Effector CD8-positive, alpha-beta T cell (primary cell): Measurements from ENCODE around the gene DLG4.

ENCODE experiments used
- DNase-seq: peaks from one replicate; lab custom pipeline; 2025; lab: John Stamatoyannopoulos, UW
- total RNA-seq, 4 experiments: gene quantifications; one replicate each; lab custom pipeline; 2026; lab: John Stamatoyannopoulos, UW

Gene DLG4
- 8.2 to 14.6 (median 11.2) reads per million in 4 experiments for total RNA-seq

DNA sequence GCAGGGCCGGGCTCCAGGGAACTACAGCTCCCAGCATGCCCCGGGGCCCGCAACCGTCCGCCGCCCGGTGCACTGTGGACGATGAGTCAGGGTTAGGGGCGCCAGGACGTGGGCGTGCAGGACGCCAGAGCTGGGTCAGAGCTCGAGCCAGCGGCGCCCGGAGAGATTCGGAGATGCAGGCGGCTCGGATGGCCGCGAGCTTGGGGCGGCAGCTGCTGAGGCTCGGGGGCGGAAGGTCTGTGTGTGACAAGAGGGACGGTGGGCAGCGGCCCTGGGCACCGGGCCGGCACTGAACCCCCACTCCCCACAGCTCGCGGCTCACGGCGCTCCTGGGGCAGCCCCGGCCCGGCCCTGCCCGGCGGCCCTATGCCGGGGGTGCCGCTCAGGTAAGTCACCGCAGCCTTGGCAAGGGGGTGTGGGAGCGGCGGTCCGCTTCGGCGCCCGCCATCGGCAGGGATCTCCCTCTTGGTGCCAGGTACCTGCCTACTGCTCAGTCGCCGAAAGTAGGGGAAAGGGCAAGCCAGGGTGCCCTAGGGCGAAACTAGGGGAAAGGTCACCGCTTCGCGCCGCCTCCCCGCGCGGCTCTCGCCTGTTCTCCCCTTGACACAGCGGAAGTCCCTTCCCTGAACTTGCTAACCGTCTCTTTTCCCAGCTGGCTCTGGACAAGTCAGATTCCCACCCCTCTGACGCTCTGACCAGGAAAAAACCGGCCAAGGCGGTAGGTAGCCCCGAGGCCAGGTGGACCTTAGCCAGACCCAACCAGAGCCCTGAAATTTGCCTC lies at the start of gene DLG4, which contains the start of gene ACADVL:
DLG4 (minus strand) TSS at position 25 of the 781 bp plus-strand sequence.
ACADVL (plus strand) TSS at position 127 of the 781 bp plus-strand sequence; CDS start at position 174, 47 bp downstream.
- peak; percentile 61 for DNase-seq

- DNase-seq, result no peak
These were observed 47.1 kb upstream of the DLG4 start for GRCh38 chr17:7266784-7267183.

DNA sequence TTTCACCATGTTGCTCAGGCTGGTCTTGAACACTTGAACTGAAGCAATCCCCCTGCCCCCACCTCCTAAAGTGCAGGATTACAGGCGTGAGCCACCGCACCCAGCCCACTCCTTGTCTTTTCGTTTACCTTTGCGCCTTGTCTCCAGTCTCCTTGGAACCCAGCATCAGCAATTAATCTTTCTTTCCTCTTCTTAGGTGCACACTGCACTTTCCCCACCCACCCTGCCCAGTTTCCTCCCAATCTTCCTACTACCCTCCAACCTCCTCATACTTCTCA lies 44.1 kb upstream of the DLG4 start:
- no peak for DNase-seq

GRCh38 chr17:7262935-7263800 lies 43.5 kb upstream of the DLG4 start:
- no peak for DNase-seq

- no peak for DNase-seq
These were observed 42.7 kb upstream of the DLG4 start, which contains the start of gene CLDN7 for GRCh38 chr17:7262192-7262934. CLDN7 (minus strand) TSS chr17:7262478; CDS start chr17:7262043, 435 bp downstream.

GRCh38 chr17:7261379-7262191 lies 41.9 kb upstream of the DLG4 start:
- no peak for DNase-seq

DNA sequence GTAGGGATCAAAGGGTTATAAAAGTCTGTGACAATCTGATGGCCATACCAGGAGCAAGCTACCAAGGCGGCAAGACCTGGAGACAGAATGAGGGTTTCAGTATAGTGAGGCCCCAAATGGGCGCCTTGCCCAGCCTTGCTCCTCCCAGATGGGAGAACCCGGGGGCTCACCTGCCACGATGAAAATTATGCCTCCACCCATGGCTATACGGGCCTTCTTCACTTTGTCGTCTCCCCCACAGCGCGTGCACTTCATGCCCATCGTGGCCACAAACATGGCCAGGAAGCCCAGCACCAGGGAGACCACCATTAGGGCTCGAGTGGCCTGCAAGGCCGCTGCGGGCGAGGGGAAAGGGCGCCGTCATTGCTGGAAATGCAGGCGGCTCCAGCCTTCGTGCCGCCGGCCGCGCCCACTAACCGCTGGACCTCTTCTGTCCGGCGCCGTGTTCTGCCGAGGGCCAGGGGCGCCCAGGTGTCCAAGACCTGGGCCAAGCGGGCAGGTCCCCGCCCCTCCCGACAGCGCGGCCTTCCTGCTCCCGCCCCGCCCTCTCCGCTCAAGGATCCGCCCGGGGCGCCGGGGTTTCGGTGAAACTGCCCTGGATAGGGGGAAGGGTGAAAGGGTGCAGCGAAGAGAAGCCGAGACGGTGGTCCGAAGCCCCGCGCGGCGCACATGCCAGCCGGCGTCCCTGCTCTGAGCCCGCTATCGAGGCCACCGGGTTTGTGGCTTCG lies 41.2 kb upstream of the DLG4 start:
- DNase-seq, result peak; percentile 33

DNA sequence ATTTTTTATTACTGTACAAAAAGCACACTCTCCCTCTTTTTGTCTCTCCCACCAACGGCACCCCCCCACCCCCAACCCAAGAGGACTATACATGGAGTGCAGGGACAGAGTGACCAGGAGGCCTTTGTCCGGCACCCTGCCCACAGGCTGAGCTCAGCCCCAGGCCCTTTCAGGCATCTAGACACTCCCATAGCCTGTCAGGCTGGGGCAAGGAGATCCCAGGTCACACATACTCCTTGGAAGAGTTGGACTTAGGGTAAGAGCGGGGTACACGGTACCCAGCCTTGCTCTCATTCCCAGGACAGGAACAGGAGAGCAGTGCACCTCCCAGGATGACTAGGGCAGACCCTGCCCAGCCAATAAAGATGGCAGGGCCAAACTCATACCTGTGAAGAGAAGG lies 40.5 kb upstream of the DLG4 start:
- DNase-seq, result no peak

- no peak for DNase-seq
These were observed 39.9 kb upstream of the DLG4 start for GRCh38 chr17:7259555-7259889.

GRCh38 chr17:7258731-7259554 lies 39.3 kb upstream of the DLG4 start:
- DNase-seq, result no peak

GRCh38 chr17:7256766-7257456 lies 37.3 kb upstream of the DLG4 start:
- DNase-seq, result no peak

- DNase-seq, result no peak
These were observed 34.9 kb upstream of the DLG4 start for GRCh38 chr17:7254511-7254910.

DNA sequence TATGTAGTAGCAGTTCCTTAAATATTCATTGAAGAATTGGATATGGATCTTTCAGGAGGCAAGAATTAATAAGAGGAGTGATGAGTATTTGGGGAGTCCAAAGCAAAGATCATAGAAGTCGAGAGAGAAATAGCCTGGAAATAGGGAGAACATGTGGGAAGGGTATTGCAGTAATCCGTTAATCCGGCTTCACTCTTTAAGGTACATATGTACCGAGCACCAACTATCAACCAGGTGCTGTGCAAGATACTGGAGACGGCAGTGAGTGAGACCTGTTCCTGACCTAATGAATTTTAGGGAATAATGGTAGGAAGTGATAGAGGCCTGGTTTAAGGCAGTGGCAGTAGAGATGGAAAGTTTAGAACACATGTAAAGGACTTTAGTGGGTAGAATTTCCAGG lies 33.4 kb upstream of the DLG4 start:
- DNase-seq, result no peak

- peak; percentile 79 for DNase-seq
These were observed 32.8 kb upstream of the DLG4 start, which contains the start of gene ELP5 for GRCh38 chr17:7252176-7253043. ELP5 (plus strand) TSS chr17:7252215; CDS start chr17:7252551, 336 bp downstream.

GRCh38 chr17:7251661-7252175 lies 32.1 kb upstream of the DLG4 start, which contains the start of gene CTDNEP1:
CTDNEP1 (minus strand) TSS chr17:7251734; CDS start chr17:7251296, 438 bp downstream.
- peak; percentile 99 for DNase-seq

DNA sequence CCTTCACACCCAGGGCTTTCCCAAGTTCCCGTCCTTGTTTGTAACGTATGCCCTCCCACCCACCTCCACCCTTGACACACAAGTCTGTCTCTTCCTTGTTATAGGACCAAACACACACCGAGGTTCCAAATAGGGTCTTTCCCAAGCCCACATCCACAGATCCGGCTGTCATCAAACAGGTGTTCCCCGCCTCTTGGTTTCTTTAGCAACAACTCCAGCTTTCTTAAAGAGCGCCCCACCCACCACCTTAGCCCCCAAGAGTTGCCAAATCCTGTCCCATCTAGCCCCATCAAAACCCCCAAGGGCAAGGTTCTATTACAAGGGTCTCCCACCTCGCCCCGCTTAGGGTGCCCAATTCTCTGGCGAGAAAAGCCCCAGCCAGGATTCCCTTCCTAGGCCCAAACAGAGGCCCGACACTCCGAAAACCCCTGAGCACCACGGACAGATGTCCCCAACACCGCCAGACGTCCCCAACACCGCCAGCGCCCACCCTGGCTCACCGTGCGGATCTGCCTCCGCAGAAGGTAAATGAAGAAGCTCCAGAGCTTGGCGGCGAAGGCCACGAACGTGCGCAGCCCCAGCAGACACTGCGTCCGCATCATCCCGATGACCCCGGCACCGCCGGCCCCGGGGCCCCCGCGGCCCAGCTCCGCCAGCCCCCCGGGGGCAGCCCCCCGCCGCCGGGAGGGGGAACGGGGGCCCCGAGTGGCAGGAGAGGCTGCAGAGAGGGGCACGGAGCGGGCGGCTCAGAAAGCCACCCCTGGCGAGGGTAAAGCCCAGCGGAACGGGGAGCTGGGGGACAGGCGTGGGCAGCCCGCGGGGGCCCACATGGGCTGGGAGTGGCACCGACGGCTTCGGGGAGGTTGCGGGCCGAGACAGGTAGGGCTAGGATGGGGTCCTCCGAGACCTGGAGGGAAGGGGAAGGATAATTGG lies 31.3 kb upstream of the DLG4 start:
- no peak for DNase-seq

GRCh38 chr17:7249830-7250229 lies 30.2 kb upstream of the DLG4 start:
- DNase-seq, result no peak
